Right atrium auricular region (tissue), 2 donors: ENCODE measurements around the gene ZNF92. TPM values are rescaled to one million over a fixed set of nuclear protein-coding genes. Genes with fewer than 3 reads are reported as not detected.

ENCODE experiments used
- DNase-seq: peaks from one replicate; pipeline ENCODE4 v3.0.0-alpha.2; 2019; ENCODE audit warnings: low spot score
- H3K27ac ChIP-seq, 2 donors: fragments of 200-600 bp; sonication (generic); 1 replicate in 1 of 2; 2 replicates in 1 of 2; pipeline ENCODE4 v1.5.1; 2016 to 2019
- H3K27me3 ChIP-seq, 2 donors: fragments of 200-600 bp; sonication (generic); one replicate each; pipeline versions ENCODE4 v1.5.1 to v1.6.0; 2017 to 2019
- H3K36me3 ChIP-seq: fragments of 200-600 bp; sonication (generic); one replicate; pipeline ENCODE4 v1.5.1; 2016
- H3K4me1 ChIP-seq, 2 donors: fragments of 200-600 bp; sonication (generic); one replicate each; pipeline versions ENCODE4 v1.5.1 to v1.6.0; 2017 to 2019
- H3K4me3 ChIP-seq, 2 donors: fragments of 200-600 bp; sonication (generic); 1 replicate in 1 of 2; 2 replicates in 1 of 2; pipeline ENCODE4 v1.5.1; 2017 to 2019; ENCODE audit warnings: mild to moderate bottlenecking in 1 of 2, moderate library complexity in 1 of 2
- H3K9me3 ChIP-seq, 2 donors: fragments of 200-600 bp; sonication (generic); one replicate each; pipeline ENCODE4 v1.5.1; 2019
- total RNA-seq, 2 donors: library from RNA; depleted of rRNA; stranded (reverse); fragments of >200 nt; gene quantifications; one replicate each; pipeline ENCODE4 v1.1.0, GENCODE V29; 2016
- TF ChIP-seq, protein P1 (sequence below), 2 donors: fragments of 200-600 bp; sonication (generic); IDR thresholded peaks; one replicate each; pipeline ENCODE4 v1.5.1; 2019; ENCODE audit warnings: antibody characterized with exemption in 2 of 2

The ZNF92 gene
- total RNA-seq, 2 donors from 2014 or later, result 2.5 to 5.5 TPM

DNA sequence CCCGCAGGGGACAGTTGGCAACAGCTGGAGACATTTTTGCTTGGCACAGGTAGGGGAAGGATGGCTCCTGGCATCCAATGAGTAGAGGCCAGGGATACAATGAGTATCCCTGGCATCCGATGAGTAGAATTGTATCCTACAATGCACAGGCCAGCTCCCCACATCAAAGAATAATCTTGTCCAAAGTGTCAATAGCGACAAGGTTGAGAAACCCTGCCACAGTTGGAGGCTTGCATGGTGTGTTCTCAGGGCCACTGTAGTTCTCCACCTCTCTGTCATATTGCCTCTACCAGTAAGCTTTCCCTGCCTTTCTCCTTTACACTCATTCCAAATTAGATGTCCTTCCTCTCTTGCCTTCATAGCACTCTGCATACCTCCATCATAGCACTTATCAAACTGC, 60.7 kb downstream of the ZNF92 start:
- no peaks in the 10 kb centered on the region for H3K36me3 ChIP-seq
- no peaks in the 10 kb centered on the region for H3K4me1 ChIP-seq
- H3K4me3 ChIP-seq, result no peak overlapping the region
- no peaks in the 10 kb centered on the region for H3K27me3 ChIP-seq
- no peaks in the 10 kb centered on the region for H3K9me3 ChIP-seq
- TF ChIP-seq, protein P1, sequence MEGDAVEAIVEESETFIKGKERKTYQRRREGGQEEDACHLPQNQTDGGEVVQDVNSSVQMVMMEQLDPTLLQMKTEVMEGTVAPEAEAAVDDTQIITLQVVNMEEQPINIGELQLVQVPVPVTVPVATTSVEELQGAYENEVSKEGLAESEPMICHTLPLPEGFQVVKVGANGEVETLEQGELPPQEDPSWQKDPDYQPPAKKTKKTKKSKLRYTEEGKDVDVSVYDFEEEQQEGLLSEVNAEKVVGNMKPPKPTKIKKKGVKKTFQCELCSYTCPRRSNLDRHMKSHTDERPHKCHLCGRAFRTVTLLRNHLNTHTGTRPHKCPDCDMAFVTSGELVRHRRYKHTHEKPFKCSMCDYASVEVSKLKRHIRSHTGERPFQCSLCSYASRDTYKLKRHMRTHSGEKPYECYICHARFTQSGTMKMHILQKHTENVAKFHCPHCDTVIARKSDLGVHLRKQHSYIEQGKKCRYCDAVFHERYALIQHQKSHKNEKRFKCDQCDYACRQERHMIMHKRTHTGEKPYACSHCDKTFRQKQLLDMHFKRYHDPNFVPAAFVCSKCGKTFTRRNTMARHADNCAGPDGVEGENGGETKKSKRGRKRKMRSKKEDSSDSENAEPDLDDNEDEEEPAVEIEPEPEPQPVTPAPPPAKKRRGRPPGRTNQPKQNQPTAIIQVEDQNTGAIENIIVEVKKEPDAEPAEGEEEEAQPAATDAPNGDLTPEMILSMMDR (IDR thresholded peaks at IDR 0.05), result no peak
- no peak for DNase-seq
- H3K27ac ChIP-seq, result no peak overlapping the region

DNA sequence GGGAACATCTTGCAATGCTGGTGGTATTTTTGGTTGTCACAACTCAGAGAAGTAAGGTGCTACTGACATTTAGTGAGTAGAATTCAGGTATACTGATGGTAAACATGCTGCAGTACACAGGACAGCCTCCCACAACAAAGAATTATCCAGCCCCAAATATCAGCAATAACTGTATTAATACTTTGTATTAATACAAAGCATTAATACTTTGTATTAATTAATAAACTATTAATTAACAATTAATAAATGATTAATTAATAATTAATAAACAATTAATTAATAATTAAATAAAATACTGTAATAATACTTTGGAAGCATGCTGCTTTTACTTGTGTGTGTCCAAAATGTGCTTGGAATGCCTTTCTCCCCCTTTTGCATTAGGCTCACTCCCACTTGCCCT, 62.5 kb downstream of the ZNF92 start:
- Histone ChIP-seq H3K9me3 (no peaks in the 10 kb centered on the region), H3K27me3 (no peaks in the 10 kb centered on the region), H3K4me3 (no peak overlapping the region), H3K36me3 (no peaks in the 10 kb centered on the region), H3K27ac (no peak overlapping the region), H3K4me1 (no peaks in the 10 kb centered on the region)
- DNase-seq, result no peak
- TF ChIP-seq, protein P1 (IDR thresholded peaks at IDR 0.05), result no peak

DNA sequence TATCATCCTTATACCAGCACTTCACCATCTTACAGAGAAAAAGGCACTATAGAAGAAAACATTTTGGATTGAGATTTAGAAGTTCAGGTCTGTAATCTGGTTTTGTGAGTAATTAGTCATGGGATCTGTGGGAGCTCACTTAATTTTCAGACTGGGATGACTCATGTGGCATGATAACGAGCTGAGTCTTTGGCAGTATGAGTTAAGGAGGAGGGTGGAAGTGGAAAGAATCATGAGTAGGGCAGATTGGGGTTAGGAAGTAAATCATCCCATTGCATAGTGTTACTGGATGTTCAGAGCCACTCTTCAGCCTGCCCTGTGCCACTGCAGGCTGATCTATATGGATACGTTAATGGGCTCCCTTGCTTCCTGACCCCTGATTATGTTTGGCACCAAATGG, 64.9 kb downstream of the ZNF92 start:
- Histone ChIP-seq H3K4me1 (no peaks in the 10 kb centered on the region), H3K27me3 (no peaks in the 10 kb centered on the region), H3K27ac (no peak overlapping the region), H3K9me3 (no peaks in the 10 kb centered on the region), H3K4me3 (no peak overlapping the region), H3K36me3 (no peaks in the 10 kb centered on the region)
- no peak for DNase-seq
- TF ChIP-seq, protein P1 (IDR thresholded peaks at IDR 0.05), result no peak

DNA sequence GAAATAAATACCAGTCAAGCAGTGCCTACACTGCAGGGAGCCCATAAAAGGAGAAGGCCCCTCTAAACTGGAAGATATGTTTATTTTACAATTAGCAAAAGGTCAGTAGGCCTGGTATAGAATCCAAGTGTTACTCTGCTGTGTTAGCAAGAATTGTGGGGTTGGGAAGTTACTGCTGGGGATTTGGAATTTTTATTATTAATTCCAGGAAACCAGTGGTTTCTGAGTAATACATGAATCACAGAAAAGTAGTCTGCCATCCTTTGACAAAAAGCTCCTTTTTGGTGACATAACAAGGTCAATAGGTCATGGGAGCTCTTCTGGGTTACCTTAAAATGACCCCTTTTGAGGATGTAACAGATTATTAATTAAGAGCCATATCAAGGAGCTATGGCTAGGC, 67.4 kb downstream of the ZNF92 start:
- Histone ChIP-seq H3K4me3 (no peak overlapping the region), H3K4me1 (no peaks in the 10 kb centered on the region), H3K9me3 (peaks cover 0 to 1% of the 10 kb centered on the region in 2 donors)

DNA sequence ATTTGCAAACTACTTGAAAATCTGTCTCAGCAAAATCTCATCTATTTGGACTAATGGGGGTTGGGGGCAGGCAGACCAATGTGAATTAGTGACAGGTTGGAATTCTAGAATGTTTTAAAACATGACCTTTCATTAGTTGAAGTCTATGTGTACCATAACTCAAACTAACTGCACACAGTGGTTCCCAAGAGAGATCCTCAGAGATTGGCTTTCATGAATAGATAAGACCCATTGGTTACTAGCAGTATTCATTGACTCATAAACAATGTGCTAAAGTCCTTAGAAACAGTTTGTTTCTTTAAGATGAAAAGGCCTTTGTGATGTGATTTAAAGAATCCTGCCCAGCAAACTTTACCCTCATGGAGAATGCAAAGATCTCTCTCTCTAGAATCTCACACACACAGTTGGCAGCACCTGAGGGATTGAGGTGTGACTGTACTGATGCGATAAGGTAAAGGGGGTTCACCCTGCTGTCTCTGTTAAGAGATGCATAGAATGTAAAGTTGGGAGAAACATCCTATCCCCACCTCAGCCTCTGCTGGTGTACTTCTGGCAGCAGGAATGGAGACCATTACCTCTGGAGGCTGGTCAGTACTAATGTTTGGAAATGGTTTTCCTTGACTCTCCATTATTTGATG, 70.7 kb downstream of the ZNF92 start:
- Histone ChIP-seq H3K36me3 (no peaks in the 10 kb centered on the region), H3K4me3 (no peak overlapping the region), H3K27ac (no peak overlapping the region), H3K9me3 (peaks cover 0 to 6% of the 10 kb centered on the region in 2 donors), H3K4me1 (no peaks in the 10 kb centered on the region), H3K27me3 (no peaks in the 10 kb centered on the region)
- TF ChIP-seq, protein P1 (IDR thresholded peaks at IDR 0.05), result no peak
- DNase-seq, result no peak

More for the DNA sequence above, 67.4 kb downstream of the ZNF92 start:
- no peak for DNase-seq
- Histone ChIP-seq H3K36me3 (no peaks in the 10 kb centered on the region), H3K27ac (no peak overlapping the region), H3K27me3 (no peaks in the 10 kb centered on the region)
- TF ChIP-seq, protein P1 (IDR thresholded peaks at IDR 0.05), result no peak
